ENCODE results near the gene STARD9.
A peak's percentile ranks its signal among the peaks of the same experiment; 100 is the strongest.

The STARD9 gene

DNA sequence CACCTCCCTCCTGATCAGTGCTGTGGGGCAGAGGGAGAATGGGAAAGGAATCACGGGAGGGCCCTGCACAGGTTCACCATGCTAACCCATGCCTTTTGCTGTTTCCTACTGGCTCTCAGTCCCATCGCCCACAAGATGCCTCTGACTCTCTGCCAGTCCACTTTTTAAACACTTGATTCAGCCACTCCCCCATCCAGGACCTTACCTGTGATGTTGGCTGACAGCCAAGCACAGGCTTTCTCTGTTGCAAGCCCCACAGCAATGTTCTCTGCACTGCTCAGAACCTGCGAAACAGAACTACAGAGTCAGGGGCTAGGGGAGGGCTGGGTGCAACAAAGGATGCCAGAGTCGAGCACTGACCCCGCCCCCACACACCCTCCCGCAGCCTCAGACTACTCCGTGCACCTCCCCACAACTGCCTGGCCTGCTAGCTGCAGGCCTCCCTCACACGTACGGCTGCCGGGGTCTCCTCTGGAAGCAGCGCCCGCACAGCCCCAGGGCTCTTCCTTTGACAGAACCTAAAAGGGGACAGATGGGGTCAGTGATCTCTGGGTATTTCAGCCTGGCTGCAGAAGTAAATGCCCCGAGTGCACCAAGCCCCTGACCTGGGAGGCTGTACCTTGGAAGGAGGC lies 152.5 kb downstream of the STARD9 start:
- DNase-seq (ENCODE audit: low read depth in 1 of 2, low spot score in 1 of 2) = no peak

DNA sequence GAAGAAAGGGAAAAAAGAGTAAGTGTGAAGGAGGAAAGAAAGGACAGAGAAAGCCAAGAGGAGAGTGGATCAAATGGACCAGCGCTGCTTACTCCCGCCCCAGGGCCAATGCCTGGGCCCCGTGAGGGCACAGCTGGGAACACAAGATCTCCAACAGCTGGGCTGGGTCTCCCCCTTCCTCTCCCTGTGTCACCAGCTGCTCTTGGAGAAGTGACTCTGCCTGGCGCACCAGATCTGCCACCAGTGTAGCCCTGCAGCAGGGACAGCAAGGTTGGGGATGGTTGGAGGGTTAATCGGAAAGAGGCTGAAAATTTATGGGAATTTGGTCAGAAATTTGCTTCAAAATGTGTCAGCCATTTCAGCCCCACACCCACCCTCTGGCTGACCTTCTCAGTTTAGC lies 153.2 kb downstream of the STARD9 start:
- no peak for DNase-seq (ENCODE audit: low read depth in 1 of 2, low spot score in 1 of 2)

DNA sequence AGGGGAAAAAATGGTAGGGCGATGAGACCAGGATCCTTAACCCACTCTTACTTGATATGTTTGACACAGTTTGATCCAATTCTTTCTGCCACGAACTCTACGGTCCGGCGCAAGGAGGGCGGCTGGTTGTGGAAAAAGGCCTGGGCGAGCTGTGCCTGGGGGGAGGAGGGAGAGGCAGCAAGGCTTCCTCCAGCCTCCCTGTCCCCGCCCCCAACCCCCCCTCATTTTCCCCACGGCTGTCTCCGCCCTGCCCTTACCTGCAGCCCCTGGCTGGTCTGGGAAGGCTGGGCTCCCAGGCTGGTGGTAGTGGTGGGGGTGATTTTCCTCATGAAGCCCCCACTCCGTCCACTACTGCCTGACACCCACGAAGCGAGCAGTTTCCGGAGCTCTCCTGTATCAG lies 153.6 kb downstream of the STARD9 start:
- DNase-seq (ENCODE audit: low read depth in 1 of 2, low spot score in 1 of 2) = no peak

DNA sequence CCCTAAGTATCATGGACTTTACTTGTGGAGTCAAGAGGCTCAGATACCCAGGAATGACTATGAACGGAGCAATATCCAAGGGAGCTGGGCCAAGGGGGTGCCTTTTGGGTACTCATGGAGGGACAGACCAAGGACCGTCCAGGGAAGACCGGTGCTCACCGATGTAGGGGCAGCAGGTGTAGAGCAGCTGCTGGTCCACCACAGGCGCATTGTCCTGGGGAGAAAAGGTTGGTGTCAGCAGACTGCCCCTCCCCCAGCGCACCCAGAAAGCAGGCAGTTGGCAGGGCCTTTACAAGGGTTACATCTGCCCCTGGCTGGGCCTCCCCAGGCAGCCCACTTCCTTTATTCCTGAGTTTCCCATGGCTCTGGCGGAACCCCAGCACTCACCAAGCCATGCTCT lies 154.0 kb downstream of the STARD9 start:
- no peak for DNase-seq (ENCODE audit: low read depth in 1 of 2, low spot score in 1 of 2)

- no peak for DNase-seq (ENCODE audit: low read depth in 1 of 2, low spot score in 1 of 2)
These were observed 154.7 kb downstream of the STARD9 start for GRCh38 chr15:42730135-42730534.

DNA sequence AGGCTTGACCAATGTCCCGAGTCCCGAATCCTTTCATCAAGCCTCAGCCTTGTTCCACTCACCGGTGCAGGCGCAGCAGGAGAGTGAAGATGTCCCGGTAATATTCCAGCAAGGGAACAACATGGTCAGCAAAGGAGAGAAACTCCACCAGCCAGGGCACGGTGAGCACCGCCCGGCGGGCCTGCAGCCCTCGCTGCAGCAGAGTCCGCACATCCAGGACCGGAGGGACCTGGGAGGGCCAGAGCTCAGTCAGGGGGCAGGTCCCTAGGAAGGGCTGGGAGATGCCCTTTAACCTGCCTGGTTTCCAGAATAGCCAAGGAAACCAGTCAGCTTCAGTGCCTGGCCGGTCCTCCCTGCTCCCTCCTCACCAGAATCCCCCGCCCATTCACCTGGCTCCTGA lies 155.1 kb downstream of the STARD9 start:
- no peak for DNase-seq (ENCODE audit: low read depth in 1 of 2, low spot score in 1 of 2)

- DNase-seq (ENCODE audit: low read depth in 1 of 2, low spot score in 1 of 2) = no peak
These were observed 156.1 kb downstream of the STARD9 start for GRCh38 chr15:42731461-42731860.

DNA sequence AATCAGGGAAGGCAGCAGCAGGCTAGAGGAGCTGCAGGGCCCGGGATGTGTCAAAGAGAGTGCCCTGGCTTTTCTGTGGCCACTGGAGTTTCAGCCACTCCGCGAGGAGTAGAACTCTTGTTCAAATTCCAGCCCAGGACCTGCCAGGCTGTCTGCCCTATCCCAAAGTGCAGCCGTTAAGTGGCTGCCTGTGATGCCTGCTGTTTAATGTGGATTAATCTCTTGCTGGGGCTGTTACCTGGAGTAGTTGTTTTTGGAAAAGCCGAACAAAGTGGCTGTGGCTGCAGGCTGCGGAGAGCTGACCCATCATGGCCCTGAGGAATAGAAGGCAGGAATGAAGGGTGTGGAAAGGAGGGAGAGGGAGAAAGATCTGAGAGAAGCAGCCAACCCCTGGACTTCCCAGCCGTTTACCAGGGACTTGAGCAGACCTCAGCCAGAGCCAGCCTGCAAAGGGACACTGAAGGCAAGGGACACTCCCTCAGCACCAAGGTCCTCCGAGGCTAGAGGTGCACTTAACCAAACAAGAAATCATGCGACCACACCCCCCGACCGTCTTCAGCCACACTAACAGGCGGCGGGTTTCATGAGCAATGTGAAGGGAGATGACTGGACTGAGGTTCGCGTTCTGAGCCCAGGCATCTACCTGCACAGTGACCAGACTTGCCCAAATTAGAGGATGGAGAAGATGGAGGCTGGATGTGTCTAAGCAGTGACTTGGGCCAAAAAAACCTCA lies 156.9 kb downstream of the STARD9 start:
- no peak for DNase-seq (ENCODE audit: low read depth in 1 of 2, low spot score in 1 of 2)

- DNase-seq (ENCODE audit: low read depth in 1 of 2, low spot score in 1 of 2) = no peak
These were observed 157.6 kb downstream of the STARD9 start for GRCh38 chr15:42733027-42733426.

- no peak for DNase-seq (ENCODE audit: low read depth in 1 of 2, low spot score in 1 of 2)
These were observed 158.8 kb downstream of the STARD9 start for GRCh38 chr15:42734076-42734672.

DNA sequence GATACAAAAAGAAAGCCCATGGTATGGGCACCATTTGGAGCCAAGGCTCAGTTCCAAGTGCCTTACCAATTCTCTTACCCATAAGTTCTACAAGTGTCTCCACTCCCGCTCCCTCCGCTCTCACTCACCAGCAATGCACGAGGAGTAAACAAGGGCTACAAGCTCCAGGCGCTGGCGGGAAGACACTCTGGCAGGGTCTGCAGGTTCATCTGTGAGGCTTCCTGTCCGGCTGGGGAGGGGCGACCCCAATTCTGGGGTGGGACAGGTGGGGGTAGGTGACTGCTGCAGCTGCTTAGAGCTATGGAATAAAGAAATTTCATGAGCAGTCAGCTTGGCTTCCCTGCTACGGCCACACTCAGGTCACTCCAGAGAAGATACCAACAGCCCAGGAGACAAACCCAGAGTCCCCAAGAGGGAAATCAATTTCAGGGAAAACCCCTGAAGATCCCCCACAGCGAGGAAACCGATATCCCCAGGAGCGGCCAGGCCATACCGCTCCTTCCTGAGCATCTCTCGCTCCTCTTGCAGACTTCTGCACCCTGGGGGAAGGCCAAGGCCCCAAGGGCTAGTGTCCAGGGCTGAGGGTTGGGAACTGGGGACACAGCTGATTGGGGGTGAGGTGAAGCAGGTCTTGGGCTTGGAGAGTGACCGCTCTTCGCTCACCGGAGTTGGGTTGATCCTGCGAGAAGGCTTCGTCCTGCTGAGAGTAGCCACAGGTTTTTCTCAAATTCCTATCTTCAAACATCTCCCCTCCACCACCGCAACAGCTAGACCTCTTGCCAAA lies 160.2 kb downstream of the STARD9 start:
- no peak for DNase-seq (ENCODE audit: low read depth in 1 of 2, low spot score in 1 of 2)

GRCh38 chr15:42736178-42736792 lies 160.9 kb downstream of the STARD9 start:
- DNase-seq (ENCODE audit: low read depth in 1 of 2, low spot score in 1 of 2) = peak in 1 of 2 donors; percentile 10

GRCh38 chr15:42736793-42737528 lies 161.6 kb downstream of the STARD9 start, which contains the start of gene CDAN1:
TSS of gene CDAN1 (minus strand) at chr15:42737128. CDS start at chr15:42737102, 26 bp downstream.
- peak; percentile 84 to 93 for DNase-seq (ENCODE audit: low read depth in 1 of 2, low spot score in 1 of 2)

DNA sequence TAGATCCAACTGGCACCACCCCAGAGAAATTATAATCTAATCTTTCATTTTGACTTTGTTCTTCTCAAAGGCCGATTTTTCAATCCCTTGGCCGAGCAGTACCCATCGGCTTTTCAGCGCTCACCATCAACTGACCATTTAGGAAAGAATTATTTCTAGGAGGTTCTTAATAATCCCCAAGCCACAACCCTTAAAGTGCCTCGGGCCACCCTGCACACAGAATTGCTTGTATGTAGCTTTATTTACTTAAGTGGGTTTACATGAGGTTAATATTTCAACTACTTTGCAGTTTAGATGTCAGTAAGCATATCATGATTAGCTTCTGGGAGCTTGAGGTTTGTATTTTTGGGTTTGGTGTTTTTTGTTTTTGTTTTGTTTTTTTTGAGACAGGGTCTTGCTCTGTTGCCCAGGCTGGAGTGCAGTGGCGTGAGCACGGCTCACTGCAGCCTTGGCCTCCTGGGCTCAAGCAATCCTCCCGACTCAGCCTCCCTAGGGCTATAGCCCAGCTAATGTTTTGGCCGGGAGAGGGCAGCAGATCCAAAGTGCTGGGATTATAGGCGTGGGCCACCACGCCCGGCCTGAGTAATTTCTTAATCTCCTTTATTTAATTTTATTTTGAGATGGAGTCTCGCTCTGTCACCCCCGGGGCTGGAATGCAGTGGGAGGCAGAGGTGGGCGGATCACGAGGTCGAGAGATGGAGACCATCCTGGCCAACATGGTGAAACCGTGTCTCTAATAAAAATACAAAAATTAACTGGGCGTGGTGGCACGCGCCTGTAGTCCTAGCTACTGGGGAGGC lies 162.3 kb downstream of the STARD9 start:
- no peak for DNase-seq (ENCODE audit: low read depth in 1 of 2, low spot score in 1 of 2)

- DNase-seq (ENCODE audit: low read depth in 1 of 2, low spot score in 1 of 2) = no peak
These were observed 166.3 kb downstream of the STARD9 start for GRCh38 chr15:42741710-42742109.

DNA sequence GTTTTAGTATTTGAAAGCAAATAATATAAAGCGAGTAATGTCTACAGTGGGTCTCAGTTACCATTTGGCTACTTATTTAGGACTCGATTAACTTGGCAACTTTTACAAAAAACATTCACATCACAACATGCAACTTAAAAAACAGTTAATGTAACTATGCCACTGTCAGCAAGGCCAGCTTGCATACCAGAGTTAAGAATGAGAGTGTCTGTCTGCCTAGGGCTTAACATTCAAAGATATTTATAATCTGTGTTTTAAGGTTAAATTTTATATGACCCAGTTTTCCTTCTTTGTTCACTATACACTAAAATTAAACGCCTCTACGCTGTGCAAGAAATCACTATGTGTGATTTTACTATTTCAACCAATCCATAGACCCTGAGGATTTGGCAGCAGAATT lies 166.7 kb downstream of the STARD9 start:
- no peak for DNase-seq (ENCODE audit: low read depth in 1 of 2, low spot score in 1 of 2)

GRCh38 chr15:42744195-42744594 lies 168.8 kb downstream of the STARD9 start:
- DNase-seq (ENCODE audit: low read depth in 1 of 2, low spot score in 1 of 2) = no peak

DNA sequence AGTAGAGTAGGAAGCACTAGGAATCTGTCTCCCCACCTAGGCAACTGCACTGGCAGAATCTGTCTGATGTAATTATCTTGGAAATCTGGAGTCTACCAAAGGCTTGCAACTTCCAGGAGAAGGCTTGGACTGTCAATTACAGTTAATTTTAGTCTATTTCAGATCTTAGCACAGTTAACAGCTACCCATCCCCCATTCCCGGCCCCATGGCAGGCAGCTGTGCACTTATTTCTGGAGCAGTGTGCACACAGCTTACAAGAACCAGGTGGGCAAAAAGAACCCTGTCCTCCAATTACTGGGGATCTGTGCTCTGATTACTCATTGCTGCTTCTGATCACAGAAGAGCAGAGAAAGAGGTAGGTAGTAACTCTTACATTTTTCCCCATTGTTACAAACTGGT lies 173.9 kb downstream of the STARD9 start:
- no peak for DNase-seq (ENCODE audit: low read depth in 1 of 2, low spot score in 1 of 2)

DNA sequence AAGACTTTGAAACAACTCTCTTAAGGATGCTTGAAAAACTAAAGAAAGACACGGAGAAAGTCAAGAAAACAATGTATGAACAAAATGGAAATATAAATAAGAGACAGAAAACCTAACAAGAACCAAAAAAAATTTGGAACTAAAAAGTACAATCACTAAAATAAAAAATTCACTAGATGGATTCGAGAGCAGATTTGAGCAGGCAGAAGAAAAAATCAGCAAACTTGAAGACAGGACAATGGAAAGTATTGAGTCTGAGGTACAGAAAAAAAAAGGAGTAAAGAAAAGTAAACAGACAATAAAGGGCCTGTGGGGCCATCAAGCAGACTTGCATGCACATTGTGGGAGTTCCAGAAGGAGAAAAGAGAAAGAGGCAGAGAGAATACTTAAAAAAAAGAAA lies 174.9 kb downstream of the STARD9 start:
- no peak for DNase-seq (ENCODE audit: low read depth in 1 of 2, low spot score in 1 of 2)

DNA sequence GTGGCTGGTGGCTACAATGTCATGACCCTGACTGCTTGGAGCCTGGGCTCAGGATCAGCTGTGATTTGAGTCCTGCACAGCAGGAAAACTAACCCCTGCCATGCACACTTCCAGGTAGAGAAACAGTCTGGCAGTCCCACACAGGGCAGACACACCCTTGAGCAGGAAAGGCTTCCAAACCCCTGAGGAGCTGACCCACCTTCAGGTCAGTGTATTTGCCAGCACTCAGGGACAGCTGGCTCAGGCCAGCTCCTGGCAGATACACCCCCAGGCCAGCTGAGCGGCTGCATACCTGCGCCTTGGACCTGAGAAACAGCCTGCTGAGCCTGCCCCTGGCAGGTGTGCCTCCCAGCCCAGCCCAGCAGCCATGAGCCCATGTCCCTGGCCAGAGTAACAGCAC lies 183.7 kb downstream of the STARD9 start:
- DNase-seq (ENCODE audit: low read depth in 1 of 2, low spot score in 1 of 2) = no peak
